OCI-LY3 (cell line): ENCODE data around the gene CNPY4.

Experiments used
- H2AFZ ChIP-seq: fragments of 200-600, 300-600 bp; shearing (Covaris generic); 2 replicates; pipeline ENCODE4 v1.6.0; 2014; ENCODE audit warnings: antibody characterized with exemption, low read depth, low read length
- H3K27ac ChIP-seq: fragments of 200-600, 300-600 bp; sonication (generic); 2 replicates; pipeline ENCODE4 v1.5.1; 2014; ENCODE audit warnings: mild to moderate bottlenecking, low read length, moderate library complexity, mixed read lengths
- H3K27me3 ChIP-seq: fragments of 200-600, 300-600 bp; sonication (generic); 2 replicates; pipeline ENCODE4 v1.6.1; 2014; ENCODE audit warnings: low read depth, low read length, mixed read lengths
- H3K36me3 ChIP-seq: fragments of 200-600, 300-600 bp; sonication (generic); replicated peaks from 2 replicates; pipeline ENCODE3; 2014; ENCODE audit warnings: low read depth, low read length, mixed read lengths
- H3K4me1 ChIP-seq: fragments of 300-600, 200-600 bp; sonication (generic); 2 replicates; pipeline ENCODE4 v1.6.1; 2014; ENCODE audit warnings: low read length, mixed read lengths
- H3K4me2 ChIP-seq: fragments of 200-600, 300-600 bp; sonication (generic); 2 replicates; pipeline ENCODE4 v1.6.1; 2014; ENCODE audit warnings: low read length, mixed read lengths
- H3K4me3 ChIP-seq: fragments of 300-600, 200-600 bp; sonication (generic); 2 replicates; pipeline ENCODE4 v1.5.1; 2014; ENCODE audit warnings: antibody characterized with exemption, mild to moderate bottlenecking, low read length, moderate library complexity
- H3K79me2 ChIP-seq: fragments of 300-600, 200-600 bp; shearing (Covaris generic); 2 replicates; pipeline ENCODE4 v1.6.1; 2014; ENCODE audit warnings: mild to moderate bottlenecking, low read length, mixed read lengths
- H3K9ac ChIP-seq: fragments of 300-600, 200-600 bp; shearing (Covaris generic); 2 replicates; pipeline ENCODE4 v1.6.0; 2014; ENCODE audit warnings: mild to moderate bottlenecking, low read length, moderate library complexity
- H3K9me3 ChIP-seq: fragments of 200-600, 300-600 bp; shearing (Covaris generic); 2 replicates; pipeline ENCODE4 v1.6.1; 2014; ENCODE audit warnings: low read length, mixed read lengths; ENCODE audit not compliant: insufficient read depth
- H4K20me1 ChIP-seq: fragments of 200-600, 300-600 bp; sonication (generic); 2 replicates; pipeline ENCODE4 v1.6.1; 2016; ENCODE audit warnings: low read length, mixed read lengths; ENCODE audit not compliant: insufficient read depth
- EZH2phosphoT487 ChIP-seq: fragments of 200-600 bp; shearing (Covaris generic); IDR thresholded peaks from 2 replicates; pipeline ENCODE4 v1.6.1; 2018; ENCODE audit warnings: antibody characterized with exemption, mixed run types, low read depth
- TF ChIP-seq, protein P1 (sequence below): fragments of 200-600, 300-600 bp; sonication (generic); IDR thresholded peaks from 2 replicates; pipeline ENCODE4 v1.5.1; 2014; ENCODE audit warnings: antibody characterized with exemption, low read length, low read depth

The CNPY4 gene

GRCh38 chr7:100166970-100167911 lies 47.8 kb downstream of the CNPY4 start:
- H4K20me1 ChIP-seq, result no peaks in the 10 kb centered on the region
- peaks cover 34% of the 10 kb centered on the region for H3K27me3 ChIP-seq
- H3K9ac ChIP-seq, result peak overlapping the region; percentile 2; the same call in 1 of the 2 replicates
- TF ChIP-seq, protein P1, sequence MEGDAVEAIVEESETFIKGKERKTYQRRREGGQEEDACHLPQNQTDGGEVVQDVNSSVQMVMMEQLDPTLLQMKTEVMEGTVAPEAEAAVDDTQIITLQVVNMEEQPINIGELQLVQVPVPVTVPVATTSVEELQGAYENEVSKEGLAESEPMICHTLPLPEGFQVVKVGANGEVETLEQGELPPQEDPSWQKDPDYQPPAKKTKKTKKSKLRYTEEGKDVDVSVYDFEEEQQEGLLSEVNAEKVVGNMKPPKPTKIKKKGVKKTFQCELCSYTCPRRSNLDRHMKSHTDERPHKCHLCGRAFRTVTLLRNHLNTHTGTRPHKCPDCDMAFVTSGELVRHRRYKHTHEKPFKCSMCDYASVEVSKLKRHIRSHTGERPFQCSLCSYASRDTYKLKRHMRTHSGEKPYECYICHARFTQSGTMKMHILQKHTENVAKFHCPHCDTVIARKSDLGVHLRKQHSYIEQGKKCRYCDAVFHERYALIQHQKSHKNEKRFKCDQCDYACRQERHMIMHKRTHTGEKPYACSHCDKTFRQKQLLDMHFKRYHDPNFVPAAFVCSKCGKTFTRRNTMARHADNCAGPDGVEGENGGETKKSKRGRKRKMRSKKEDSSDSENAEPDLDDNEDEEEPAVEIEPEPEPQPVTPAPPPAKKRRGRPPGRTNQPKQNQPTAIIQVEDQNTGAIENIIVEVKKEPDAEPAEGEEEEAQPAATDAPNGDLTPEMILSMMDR, result no peak
- TF ChIP-seq EZH2phosphoT487, result no peak
- H3K4me1 ChIP-seq, result peaks cover 32% of the 10 kb centered on the region
- peak overlapping the region; percentile 55 for H3K4me2 ChIP-seq
- no peaks in the 10 kb centered on the region for H3K36me3 ChIP-seq
- H3K27ac ChIP-seq, result no peak overlapping the region
- H3K4me3 ChIP-seq, result peak overlapping the region; percentile 58
- H3K79me2 ChIP-seq, result no peaks in the 10 kb centered on the region
- no peaks in the 10 kb centered on the region for H3K9me3 ChIP-seq
- no peak overlapping the region for H2AFZ ChIP-seq

- Histone ChIP-seq H3K4me1 (peaks cover 32% of the 10 kb centered on the region), H2AFZ (no peak overlapping the region), H3K9ac (peak overlapping the region; percentile 2; the same call in 1 of the 2 replicates), H3K4me2 (peak overlapping the region; percentile 55), H3K9me3 (no peaks in the 10 kb centered on the region), H3K27ac (no peak overlapping the region), H3K79me2 (no peaks in the 10 kb centered on the region), H3K4me3 (peak overlapping the region; percentile 58), H3K36me3 (no peaks in the 10 kb centered on the region), H3K27me3 (peaks cover 34% of the 10 kb centered on the region), H4K20me1 (no peaks in the 10 kb centered on the region)
- TF ChIP-seq, protein P1, result no peak
- TF ChIP-seq EZH2phosphoT487, result no peak
These were observed 48.5 kb downstream of the CNPY4 start for GRCh38 chr7:100167912-100168323.

GRCh38 chr7:100169147-100169850 lies 49.9 kb downstream of the CNPY4 start:
- Histone ChIP-seq H3K79me2 (no peaks in the 10 kb centered on the region), H3K4me1 (peaks cover 32% of the 10 kb centered on the region), H3K36me3 (no peaks in the 10 kb centered on the region), H2AFZ (no peak overlapping the region), H3K4me2 (peak overlapping the region; percentile 4), H3K4me3 (no peak overlapping the region), H3K27me3 (peaks cover 26% of the 10 kb centered on the region), H3K9me3 (no peaks in the 10 kb centered on the region), H4K20me1 (no peaks in the 10 kb centered on the region), H3K27ac (no peak overlapping the region), H3K9ac (no peak overlapping the region)
- TF ChIP-seq, protein P1, result no peak
- TF ChIP-seq EZH2phosphoT487, result no peak
